ENCODE measurements around the gene P2RY8. TPM values are rescaled to one million over a fixed set of nuclear protein-coding genes. Genes with fewer than 3 reads are reported as not detected.
"Not testable (repeated sequence)": the region's sequence is repeated elsewhere in the genome, so short reads cannot be mapped to it uniquely, and the experiment has no call there.

P2RY8 gene
- total RNA-seq, 3 donors from 2014 or later, result 1.3 to 3.2 (median 1.5) TPM

GRCh38 chrX:1427756-1428155 is 109.2 kb downstream of the P2RY8 start:
- Histone ChIP-seq H3K4me1 (no peaks in the 10 kb centered on the region), H3K9me3 (peaks cover 5 to 7% of the 10 kb centered on the region in 2 donors), H3K4me3 (no peak overlapping the region), H3K36me3 (peaks cover 6% of the 10 kb centered on the region), H3K27me3 (no peaks in the 10 kb centered on the region), H3K27ac (no peak overlapping the region)
- intact Hi-C loops (cut with DNase I; ENCODE audit: low total_unique reads), result no loop called here
- peak in 1 of 2 donors; percentile 45 for DNase-seq (ENCODE audit: low spot score in 2 of 2)
- TF ChIP-seq POLR2A (IDR thresholded peaks at IDR 0.05), result no peak
- no peak for TF ChIP-seq POLR2AphosphoS5 (IDR thresholded peaks at IDR 0.05)
- no peak for TF ChIP-seq CTCF (IDR thresholded peaks at IDR 0.05)

GRCh38 chrX:1426321-1426720 is 110.7 kb downstream of the P2RY8 start:
- peaks cover 11% of the 10 kb centered on the region for H3K36me3 ChIP-seq
- DNase-seq (ENCODE audit: low spot score in 2 of 2); intact Hi-C loops (cut with DNase I; ENCODE audit: low total_unique reads): not testable (repeated sequence)

GRCh38 chrX:1425381-1425780 is 111.6 kb downstream of the P2RY8 start:
- Histone ChIP-seq H3K9me3 (peaks cover 14 to 20% of the 10 kb centered on the region in 2 donors), H3K4me3 (no peak overlapping the region), H3K36me3 (peaks cover 12% of the 10 kb centered on the region), H3K27ac (no peak overlapping the region), H3K27me3 (no peaks in the 10 kb centered on the region), H3K4me1 (no peaks in the 10 kb centered on the region)
- DNase-seq (ENCODE audit: low spot score in 2 of 2), result no peak
- intact Hi-C loops (cut with DNase I; ENCODE audit: low total_unique reads), result no loop called here
- TF ChIP-seq CTCF (IDR thresholded peaks at IDR 0.05) (no peak), POLR2AphosphoS5 (IDR thresholded peaks at IDR 0.05) (no peak), POLR2A (IDR thresholded peaks at IDR 0.05) (no peak)

More at GRCh38 chrX:1426321-1426720, 110.7 kb downstream of the P2RY8 start:
- peaks cover 14 to 20% of the 10 kb centered on the region in 2 donors for H3K9me3 ChIP-seq
- H3K27me3 ChIP-seq, H3K4me3 ChIP-seq, H3K4me1 ChIP-seq, H3K27ac ChIP-seq: not testable (repeated sequence)

GRCh38 chrX:1424147-1424851 is 112.7 kb downstream of the P2RY8 start:
- DNase-seq (ENCODE audit: low spot score in 2 of 2), result no peak
- H3K36me3 ChIP-seq, result peaks cover 15% of the 10 kb centered on the region
- intact Hi-C loops (cut with DNase I; ENCODE audit: low total_unique reads), result no loop called here
- H3K9me3 ChIP-seq, result peaks cover 14 to 20% of the 10 kb centered on the region in 2 donors
- H3K4me3 ChIP-seq, result no peak overlapping the region
- H3K27ac ChIP-seq, result no peak overlapping the region
- no peaks in the 10 kb centered on the region for H3K4me1 ChIP-seq
- TF ChIP-seq POLR2A (IDR thresholded peaks at IDR 0.05) (no peak), CTCF (IDR thresholded peaks at IDR 0.05) (no peak), POLR2AphosphoS5 (IDR thresholded peaks at IDR 0.05) (no peak)
- no peaks in the 10 kb centered on the region for H3K27me3 ChIP-seq

- H3K36me3 ChIP-seq, result peaks cover 18% of the 10 kb centered on the region
- no peaks in the 10 kb centered on the region for H3K27me3 ChIP-seq
- no peak for DNase-seq (ENCODE audit: low spot score in 2 of 2)
- TF ChIP-seq CTCF (IDR thresholded peaks at IDR 0.05), result no peak
- no peak for TF ChIP-seq POLR2A (IDR thresholded peaks at IDR 0.05)
- TF ChIP-seq POLR2AphosphoS5 (IDR thresholded peaks at IDR 0.05), result no peak
- H3K4me1 ChIP-seq, result no peaks in the 10 kb centered on the region
- H3K4me3 ChIP-seq, result no peak overlapping the region
- intact Hi-C loops (cut with DNase I; ENCODE audit: low total_unique reads), result no loop called here
- peaks cover 18 to 27% of the 10 kb centered on the region in 2 donors for H3K9me3 ChIP-seq
- H3K27ac ChIP-seq, result no peak overlapping the region
Measured at GRCh38 chrX:1423215-1423614, 113.8 kb downstream of the P2RY8 start.
